HepG2 (cell line): Measurements from ENCODE around the gene HES7. TPM values are rescaled to one million over a fixed set of nuclear protein-coding genes. Genes with fewer than 3 reads are reported as not detected.

Source experiments
- ATF2 ChIP-seq: sonication (generic); formaldehyde crosslinking; IDR thresholded peaks from 2 replicates; pipeline ENCODE4 v1.4.0; 2020; ENCODE audit warnings: missing genetic modification reagents
- CTCF ChIP-seq: sonication (generic); formaldehyde crosslinking; IDR thresholded peaks from 2 replicates; pipeline ENCODE4 v1.5.0; 2020; ENCODE audit warnings: mild to moderate bottlenecking, missing genetic modification reagents, moderate library complexity
- FOXO4 ChIP-seq: sonication (generic); formaldehyde crosslinking; conservative IDR thresholded peaks from 2 replicates; pipeline ENCODE4 v1.8.1; 2023; ENCODE audit warnings: missing genetic modification reagents
- GABPB1 ChIP-seq: IDR thresholded peaks from 2 replicates; pipeline ENCODE4 v1.6.1; 2016; ENCODE audit warnings: mild to moderate bottlenecking, missing genetic modification reagents, moderate library complexity, missing compliant biosample characterization
- MEIS2 ChIP-seq: sonication (generic); formaldehyde crosslinking; IDR thresholded peaks from 2 replicates; pipeline ENCODE4 v1.9.0; 2021; ENCODE audit warnings: mild to moderate bottlenecking, missing genetic modification reagents
- MXI1 ChIP-seq: IDR thresholded peaks from 3 replicates; pipeline ENCODE4 v1.6.1; 2012; ENCODE audit warnings: low read depth, low read length, inconsistent platforms, borderline replicate concordance
- PAX8 ChIP-seq: sonication (generic); formaldehyde crosslinking; IDR thresholded peaks from 2 replicates; pipeline ENCODE4 v1.8.0; 2022; ENCODE audit warnings: mild to moderate bottlenecking, missing genetic modification reagents, borderline replicate concordance
- SRY ChIP-seq: sonication (generic); formaldehyde crosslinking; IDR thresholded peaks from 2 replicates; pipeline ENCODE4 v1.8.0; 2022; ENCODE audit warnings: mild to moderate bottlenecking, missing genetic modification reagents
- TRIM22 ChIP-seq: fragments of 450-650 bp; IDR thresholded peaks from 2 replicates; pipeline ENCODE4 v1.6.1; 2017
- YEATS2 ChIP-seq: sonication (generic); formaldehyde crosslinking; IDR thresholded peaks from 2 replicates; pipeline ENCODE4 v1.4.0; 2020; ENCODE audit warnings: missing genetic modification reagents, borderline replicate concordance
- ZFAT ChIP-seq: sonication (generic); formaldehyde crosslinking; conservative IDR thresholded peaks from 2 replicates; pipeline ENCODE4 v1.8.1; 2023; ENCODE audit warnings: missing genetic modification reagents, inconsistent platforms
- ZMAT5 ChIP-seq: sonication (generic); formaldehyde crosslinking; IDR thresholded peaks from 2 replicates; pipeline ENCODE4 v1.5.0; 2020; ENCODE audit warnings: mild to moderate bottlenecking, low read depth, missing genetic modification reagents, borderline replicate concordance
- ZNF33A ChIP-seq: sonication (generic); formaldehyde crosslinking; IDR thresholded peaks from 2 replicates; pipeline ENCODE4 v1.5.1; 2020; ENCODE audit warnings: missing genetic modification reagents, mild to moderate bottlenecking, moderate library complexity, borderline replicate concordance
- ZNF350 ChIP-seq: sonication (generic); formaldehyde crosslinking; IDR thresholded peaks from 2 replicates; pipeline ENCODE4 v1.4.0; 2020; ENCODE audit warnings: mild to moderate bottlenecking, low read depth, missing genetic modification reagents, borderline replicate concordance
- ZNF549 ChIP-seq: sonication (generic); formaldehyde crosslinking; IDR thresholded peaks from 2 replicates; pipeline ENCODE4 v1.5.0; 2020; ENCODE audit warnings: missing genetic modification reagents
- ZNF550 ChIP-seq: sonication (generic); formaldehyde crosslinking; IDR thresholded peaks from 2 replicates; pipeline ENCODE4 v1.4.0; 2020; ENCODE audit warnings: mild to moderate bottlenecking, missing genetic modification reagents, borderline replicate concordance
- ZNF572 ChIP-seq: sonication (generic); formaldehyde crosslinking; IDR thresholded peaks from 2 replicates; pipeline ENCODE4 v1.5.1; 2020; ENCODE audit warnings: mild to moderate bottlenecking, missing genetic modification reagents
- ZNF737 ChIP-seq: sonication (generic); formaldehyde crosslinking; IDR thresholded peaks from 2 replicates; pipeline ENCODE4 v1.5.0; 2020; ENCODE audit warnings: missing genetic modification reagents, mild to moderate bottlenecking, borderline replicate concordance
- ZNF883 ChIP-seq: sonication (generic); formaldehyde crosslinking; IDR thresholded peaks from 2 replicates; pipeline ENCODE4 v1.5.1; 2020; ENCODE audit warnings: mild to moderate bottlenecking, missing genetic modification reagents; ENCODE audit errors: not compliant biosample characterization
- ZSCAN30 ChIP-seq: sonication (generic); formaldehyde crosslinking; IDR thresholded peaks from 2 replicates; pipeline ENCODE4 v1.5.0; 2020; ENCODE audit warnings: mild to moderate bottlenecking, missing genetic modification reagents
- ZUFSP ChIP-seq: sonication (generic); formaldehyde crosslinking; IDR thresholded peaks from 2 replicates; pipeline ENCODE4 v1.9.0; 2021; ENCODE audit warnings: missing genetic modification reagents, mild to moderate bottlenecking, borderline replicate concordance
- polyA plus RNA-seq, 8 experiments: library from polyadenylated mRNA; depleted of rRNA in 3 of 8; stranded (reverse) in 7 of 8; unstranded in 1 of 8; fragments of >200 nt; fragmentation: Illumina TruSeq in 4 of 8; extraction: Trizol in 4 of 8; gene quantifications; 2 replicates each; pipeline versions ENCODE4 v1.2.1 to v1.2.3, GENCODE V29; 2011 to 2016; ENCODE audit warnings: low read depth in 4 of 8, missing spikeins in 1 of 8, mixed read lengths in 1 of 8; ENCODE audit not compliant: insufficient read depth in 1 of 8
- total RNA-seq, 5 experiments: library from RNA; depleted of rRNA; stranded (reverse); fragments of >200 nt; fragmentation: Illumina TruSeq; extraction: Trizol; gene quantifications; 2 replicates each; pipeline ENCODE4 v1.2.3, GENCODE V29; 2016; ENCODE audit warnings: low read depth in 1 of 5

Gene HES7
- total and polyA plus RNA-seq, 2 of the 13 experiments (the other 11 are each of a cell fraction or from before 2014, with no cell fraction given) = not detected

- TF ChIP-seq TRIM22 (no peak), ZNF572 (CRISPR knock-in tag) (no peak), ZNF883 (CRISPR knock-in tag) (no peak), FOXO4 (no peak), ZFAT (CRISPR knock-in tag) (no peak), ATF2 (peak; percentile 56; the same call in 1 of the 2 replicates), ZSCAN30 (CRISPR knock-in tag) (0 out of 2 replicates have a peak, but pooled peaks have one; percentile 83), MEIS2 (peak; percentile 69; the same call in 1 of the 2 replicates), PAX8 (CRISPR knock-in tag) (no peak), ZNF737 (CRISPR knock-in tag) (peak; percentile 61; the same call in 1 of the 2 replicates), GABPB1 (CRISPR knock-in tag) (peak; percentile 77), ZUFSP (CRISPR knock-in tag) (no peak), MXI1 (peak; percentile 91; the same call in 2 of the 3 replicates), ZNF350 (CRISPR knock-in tag) (peak; percentile 89; the same call in 1 of the 2 replicates), ZMAT5 (CRISPR knock-in tag) (no peak), SRY (CRISPR knock-in tag) (no peak), YEATS2 (CRISPR knock-in tag) (no peak), ZNF550 (CRISPR knock-in tag) (no peak), ZNF33A (0 out of 2 replicates have a peak, but pooled peaks have one; percentile 4), ZNF549 (CRISPR knock-in tag) (no peak), CTCF (CRISPR knock-in tag) (peak; percentile 70)
These were observed 14.9 kb upstream of the HES7 start (continued) for GRCh38 chr17:8138672-8139371.
